Activated T-cell treated with anti-CD3 and anti-CD28 coated beads, Interleukin-2, amount 50 U/mL, for 24 hours (primary cell): ENCODE data around the gene FBXO40.
"Not testable (repeated sequence)": the region's sequence is repeated elsewhere in the genome, so short reads cannot be mapped to it uniquely, and the experiment has no call there.

Source experiments
- DNase-seq: peaks from one replicate; pipeline ENCODE4 v3.0.0-alpha.2; 2020
- H3K27ac Mint-ChIP-seq: 2 replicates; pipeline ENCODE4 v1.8.0; 2020; ENCODE audit warnings: mild to moderate bottlenecking, mixed read lengths
- H3K27me3 Mint-ChIP-seq: 2 replicates; pipeline ENCODE4 v1.8.0; 2020; ENCODE audit warnings: mixed read lengths
- H3K36me3 Mint-ChIP-seq: 2 replicates; pipeline ENCODE4 v1.8.0; 2020; ENCODE audit warnings: low read depth, mixed read lengths
- H3K4me1 Mint-ChIP-seq: 2 replicates; pipeline ENCODE4 v1.8.0; 2020; ENCODE audit warnings: low read depth, mixed read lengths
- H3K4me3 Mint-ChIP-seq: 2 replicates; pipeline ENCODE4 v1.8.0; 2020; ENCODE audit warnings: mild to moderate bottlenecking, moderate library complexity, mixed read lengths
- H3K9me3 Mint-ChIP-seq: 2 replicates; pipeline ENCODE4 v1.8.0; 2020; ENCODE audit warnings: mixed read lengths

FBXO40 gene

GRCh38 chr3:121592856-121593702 lies at the start of gene FBXO40:
Gene FBXO40, plus strand, starts transcription at chr3:121593379. Its CDS starts 27,197 bp downstream, at chr3:121620576.
- Mint-ChIP-seq H3K36me3 (no peaks in the 10 kb centered on the region), H3K4me1 (no peaks in the 10 kb centered on the region), H3K4me3 (no peak within 1 kb of the TSS), H3K9me3 (no peaks in the 10 kb centered on the region), H3K27ac (no peak within 1 kb of the TSS), H3K27me3 (no peaks in the 10 kb centered on the region)
- DNase-seq, result no peak

- peak overlapping the region; percentile 89 for H3K4me3 Mint-ChIP-seq
- no peaks in the 10 kb centered on the region for H3K9me3 Mint-ChIP-seq
- H3K4me1 Mint-ChIP-seq, result peaks cover 13% of the 10 kb centered on the region
- H3K36me3 Mint-ChIP-seq, result peaks cover 47% of the 10 kb centered on the region
- peak overlapping the region; percentile 92 for H3K27ac Mint-ChIP-seq
- DNase-seq, result no peak
- H3K27me3 Mint-ChIP-seq, result no peaks in the 10 kb centered on the region
Measured at GRCh38 chr3:121545049-121545573, 48.1 kb upstream of the FBXO40 start.

GRCh38 chr3:121545574-121546455 lies 47.4 kb upstream of the FBXO40 start, which contains the start of gene POLQ:
Gene POLQ, minus strand, starts transcription at chr3:121545988. Its CDS starts 111 bp downstream, at chr3:121545877.
- no peaks in the 10 kb centered on the region for H3K27me3 Mint-ChIP-seq
- DNase-seq, result peak; percentile 88
- H3K9me3 Mint-ChIP-seq, result no peaks in the 10 kb centered on the region
- H3K4me3 Mint-ChIP-seq, result peak within 1 kb of the TSS; percentile 89
- H3K4me1 Mint-ChIP-seq, result peaks cover 13% of the 10 kb centered on the region
- peaks cover 40% of the 10 kb centered on the region for H3K36me3 Mint-ChIP-seq
- peak within 1 kb of the TSS; percentile 92 for H3K27ac Mint-ChIP-seq

GRCh38 chr3:121552379-121552778 lies 40.8 kb upstream of the FBXO40 start:
- H3K27ac Mint-ChIP-seq, result no peak overlapping the region
- H3K4me1 Mint-ChIP-seq, result no peaks in the 10 kb centered on the region
- H3K27me3 Mint-ChIP-seq, result peaks cover 4% of the 10 kb centered on the region
- no peak overlapping the region for H3K4me3 Mint-ChIP-seq
- H3K9me3 Mint-ChIP-seq, result no peaks in the 10 kb centered on the region
- no peaks in the 10 kb centered on the region for H3K36me3 Mint-ChIP-seq
- no peak for DNase-seq

- Mint-ChIP-seq H3K27me3 (peaks cover 6% of the 10 kb centered on the region), H3K36me3 (no peaks in the 10 kb centered on the region), H3K4me1 (no peaks in the 10 kb centered on the region), H3K27ac (no peak overlapping the region), H3K9me3 (no peaks in the 10 kb centered on the region), H3K4me3 (no peak overlapping the region)
- DNase-seq, result no peak
Measured at GRCh38 chr3:121552797-121553196, 40.4 kb upstream of the FBXO40 start.

GRCh38 chr3:121557426-121557934 lies 35.7 kb upstream of the FBXO40 start:
- Mint-ChIP-seq H3K9me3 (no peaks in the 10 kb centered on the region), H3K27ac (no peak overlapping the region), H3K4me3 (no peak overlapping the region), H3K36me3 (no peaks in the 10 kb centered on the region), H3K27me3 (peaks cover 10% of the 10 kb centered on the region), H3K4me1 (no peaks in the 10 kb centered on the region)
- DNase-seq, result no peak

GRCh38 chr3:121562148-121562547 lies 31.0 kb upstream of the FBXO40 start:
- no peak for DNase-seq
- Mint-ChIP-seq H3K4me3 (no peak overlapping the region), H3K27me3 (peaks cover 9% of the 10 kb centered on the region), H3K9me3 (no peaks in the 10 kb centered on the region), H3K4me1 (no peaks in the 10 kb centered on the region), H3K27ac (no peak overlapping the region), H3K36me3 (no peaks in the 10 kb centered on the region)

GRCh38 chr3:121566773-121567172 lies 26.4 kb upstream of the FBXO40 start:
- no peaks in the 10 kb centered on the region for H3K4me1 Mint-ChIP-seq

GRCh38 chr3:121567649-121568048 lies 25.5 kb upstream of the FBXO40 start, which contains the start of gene ARGFX:
Gene ARGFX, plus strand, starts transcription at chr3:121567949. Its CDS starts 2,765 bp downstream, at chr3:121570714.
- DNase-seq, result no peak
- Mint-ChIP-seq H3K27me3 (peaks cover 2% of the 10 kb centered on the region), H3K4me3 (no peak within 1 kb of the TSS), H3K4me1 (no peaks in the 10 kb centered on the region), H3K27ac (no peak within 1 kb of the TSS), H3K36me3 (no peaks in the 10 kb centered on the region), H3K9me3 (no peaks in the 10 kb centered on the region)

More at GRCh38 chr3:121566773-121567172, 26.4 kb upstream of the FBXO40 start:
- Mint-ChIP-seq H3K4me3 (no peak overlapping the region), H3K36me3 (no peaks in the 10 kb centered on the region), H3K27ac (no peak overlapping the region), H3K9me3 (no peaks in the 10 kb centered on the region), H3K27me3 (peaks cover 2% of the 10 kb centered on the region)
- no peak for DNase-seq

- H3K9me3 Mint-ChIP-seq, result no peaks in the 10 kb centered on the region
- no peak for DNase-seq
- H3K36me3 Mint-ChIP-seq, result no peaks in the 10 kb centered on the region
- H3K27me3 Mint-ChIP-seq, result peaks cover 2% of the 10 kb centered on the region
- no peak overlapping the region for H3K4me3 Mint-ChIP-seq
- no peaks in the 10 kb centered on the region for H3K4me1 Mint-ChIP-seq
- H3K27ac Mint-ChIP-seq, result no peak overlapping the region
Measured at GRCh38 chr3:121574449-121574848, 18.7 kb upstream of the FBXO40 start.

- DNase-seq, result no peak
- Mint-ChIP-seq H3K4me3 (no peak overlapping the region), H3K27ac (no peak overlapping the region), H3K27me3 (peaks cover 13% of the 10 kb centered on the region), H3K9me3 (no peaks in the 10 kb centered on the region), H3K36me3 (no peaks in the 10 kb centered on the region), H3K4me1 (no peaks in the 10 kb centered on the region)
Measured at GRCh38 chr3:121581691-121582090, 11.5 kb upstream of the FBXO40 start.

GRCh38 chr3:121584418-121584817 lies 8.8 kb upstream of the FBXO40 start:
- H3K4me3 Mint-ChIP-seq, result no peak overlapping the region
- no peaks in the 10 kb centered on the region for H3K36me3 Mint-ChIP-seq
- no peak overlapping the region for H3K27ac Mint-ChIP-seq
- H3K4me1 Mint-ChIP-seq, result no peaks in the 10 kb centered on the region
- no peaks in the 10 kb centered on the region for H3K9me3 Mint-ChIP-seq
- DNase-seq, result no peak
- H3K27me3 Mint-ChIP-seq, result peaks cover 13% of the 10 kb centered on the region

- H3K9me3 Mint-ChIP-seq, H3K4me3 Mint-ChIP-seq, H3K4me1 Mint-ChIP-seq, H3K27ac Mint-ChIP-seq, H3K27me3 Mint-ChIP-seq, H3K36me3 Mint-ChIP-seq, DNase-seq: not testable (repeated sequence)
Measured at GRCh38 chr3:121593806-121594205, 627 bp downstream of the FBXO40 start.

GRCh38 chr3:121594850-121595249 lies 1.7 kb downstream of the FBXO40 start:
- Mint-ChIP-seq H3K4me3 (no peak overlapping the region), H3K9me3 (no peaks in the 10 kb centered on the region), H3K36me3 (no peaks in the 10 kb centered on the region), H3K27me3 (no peaks in the 10 kb centered on the region), H3K27ac (no peak overlapping the region), H3K4me1 (no peaks in the 10 kb centered on the region)
- no peak for DNase-seq
